Glomerular visceral epithelial cell (primary cell): ENCODE data around the gene CDC27.

Experiments used
- DNase-seq: peaks from one replicate; pipeline ENCODE4 v3.0.0-alpha.2; 2016; ENCODE audit errors: extremely low spot score

The CDC27 gene

DNA sequence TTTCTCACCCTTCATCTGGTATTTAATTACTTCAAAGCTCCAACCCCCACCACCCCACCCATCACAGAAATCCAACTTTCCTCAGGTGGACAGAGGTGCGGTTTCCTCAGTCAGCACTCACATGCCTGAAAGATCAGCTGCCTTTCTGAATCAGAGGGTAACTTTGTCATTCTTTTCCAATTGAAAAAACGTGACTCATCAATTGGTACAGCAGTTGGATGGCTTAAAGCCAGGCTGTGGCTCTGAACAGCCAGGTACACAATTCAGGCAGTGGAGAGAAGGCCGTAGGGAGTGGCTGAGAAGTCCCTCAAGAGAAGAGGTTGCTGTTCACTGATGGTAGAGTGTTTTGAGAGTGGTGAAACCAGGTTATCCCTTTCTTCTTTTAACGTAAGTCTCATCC lies 118.8 kb downstream of the CDC27 start:
- DNase-seq: peak; percentile 74
